HG02884 (cell line): Measurements from ENCODE around the gene PPM1F.
A peak's percentile ranks its signal among the peaks of the same experiment; 100 is the strongest.
"Not testable (repeated sequence)": the region's sequence is repeated elsewhere in the genome, so short reads cannot be mapped to it uniquely, and the experiment has no call there.

Experiments
- ATAC-seq: cut with Tn5 transposase; IDR thresholded peaks from one replicate; pipeline ENCODE4 v1.9.1; 2021; ENCODE audit warnings: mild to moderate bottlenecking, moderate library complexity; ENCODE audit not compliant: unreplicated experiment

PPM1F gene

GRCh38 chr22:21942407-21943343 lies 10.0 kb downstream of the PPM1F start:
- no peak for ATAC-seq

DNA sequence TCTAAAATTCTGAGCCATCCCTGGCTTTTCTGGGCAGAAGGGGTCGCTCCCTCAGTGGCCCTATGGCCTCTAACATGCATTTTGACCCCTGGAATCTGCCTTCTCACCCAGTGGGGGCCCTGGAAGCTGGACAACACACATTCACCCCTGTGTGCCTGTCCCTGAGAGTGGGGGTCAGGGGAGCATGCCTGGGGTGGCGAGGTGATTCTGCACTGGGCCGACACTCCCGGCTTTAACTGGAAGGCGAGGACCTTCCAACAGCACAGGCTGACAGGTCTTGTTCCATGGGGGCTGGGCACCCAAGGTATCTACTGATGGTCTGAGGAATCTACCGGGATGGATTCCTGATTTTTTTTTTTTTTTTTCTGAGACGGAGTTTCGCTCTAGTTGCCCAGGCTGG lies 10.7 kb downstream of the PPM1F start:
- ATAC-seq = no peak

- no peak for ATAC-seq
Observed at GRCh38 chr22:21940521-21940920, 12.1 kb downstream of the PPM1F start.

GRCh38 chr22:21939935-21940334 lies 12.7 kb downstream of the PPM1F start:
- ATAC-seq = not testable (repeated sequence)

GRCh38 chr22:21939461-21939913 lies 13.2 kb downstream of the PPM1F start:
- no peak for ATAC-seq

GRCh38 chr22:21938906-21939305 lies 13.7 kb downstream of the PPM1F start:
- no peak for ATAC-seq

DNA sequence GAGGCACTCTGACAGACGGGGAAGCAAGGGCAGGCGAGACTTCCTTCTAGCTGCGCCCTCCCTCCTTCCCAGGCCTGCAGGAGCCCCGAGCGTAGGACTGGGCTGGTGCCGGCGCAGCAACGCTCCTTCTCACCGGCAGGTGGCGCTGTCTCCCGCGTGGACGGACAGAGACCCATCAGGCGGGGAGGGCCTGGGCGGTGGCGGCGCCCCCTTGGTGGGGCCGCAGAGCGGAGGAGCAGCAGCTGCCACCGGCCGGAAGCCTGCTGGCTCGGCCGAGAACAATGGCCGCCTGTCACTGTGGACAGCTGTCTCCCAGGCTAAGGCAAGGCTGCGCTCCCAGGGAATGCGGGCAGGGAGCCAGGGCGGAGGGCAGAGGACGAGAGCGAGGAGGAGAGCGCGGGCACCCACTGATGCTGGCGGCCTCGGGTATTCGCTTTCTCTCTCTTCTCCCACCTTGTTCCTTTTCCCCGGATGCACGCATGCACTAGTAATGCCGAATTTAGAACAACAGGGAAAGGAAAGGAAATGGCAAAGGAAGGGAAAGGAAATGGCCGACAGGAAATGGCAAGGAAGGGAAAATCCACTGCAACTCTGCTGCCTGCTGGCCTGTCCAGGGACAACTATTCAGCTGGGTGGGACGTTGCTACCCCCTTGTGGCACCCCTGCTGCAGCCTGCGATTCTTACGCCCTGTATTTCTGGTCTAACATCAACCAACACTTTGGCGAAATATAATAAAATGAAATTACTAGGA lies 14.4 kb downstream of the PPM1F start:
- peak; percentile 65 for ATAC-seq

- no peak for ATAC-seq
Observed at GRCh38 chr22:21937821-21938070, 14.9 kb downstream of the PPM1F start.

GRCh38 chr22:21937041-21937820 lies 15.4 kb downstream of the PPM1F start:
- ATAC-seq = no peak

DNA sequence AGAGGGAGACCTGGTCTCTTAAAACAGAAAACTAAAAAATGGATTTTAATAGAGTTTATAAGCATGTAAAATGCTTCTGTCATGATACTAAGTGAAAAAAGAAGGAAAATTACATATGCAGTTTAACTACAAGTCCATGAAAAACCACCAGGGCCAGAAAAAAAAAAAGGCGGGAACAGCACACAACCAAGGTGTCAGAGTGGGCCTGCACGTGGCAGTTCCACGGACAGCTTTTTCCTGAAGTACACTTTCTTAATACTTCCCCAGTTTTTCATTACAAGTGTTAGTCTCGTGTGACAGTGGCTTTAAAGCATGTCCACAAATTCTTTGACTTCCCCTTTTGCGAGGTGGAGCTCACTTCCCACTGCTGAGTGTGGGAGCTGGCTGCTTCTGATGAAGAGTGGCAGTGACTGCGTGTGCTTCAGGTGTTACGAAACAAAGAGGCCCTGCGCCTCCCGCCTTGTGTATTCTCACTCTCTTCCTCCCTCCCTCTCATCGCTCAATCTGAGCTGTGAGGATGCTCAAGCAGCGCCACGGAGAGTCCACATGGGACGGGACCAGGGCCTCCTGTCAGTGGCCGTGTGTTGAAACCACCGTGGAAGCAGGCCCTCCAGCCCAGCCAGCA lies 16.4 kb downstream of the PPM1F start:
- ATAC-seq = no peak

- ATAC-seq = no peak
Observed at GRCh38 chr22:21933910-21934309, 18.7 kb downstream of the PPM1F start.

- no peak for ATAC-seq
Observed at GRCh38 chr22:21933413-21933812, 19.2 kb downstream of the PPM1F start.

GRCh38 chr22:21932347-21932746 lies 20.3 kb downstream of the PPM1F start:
- no peak for ATAC-seq

DNA sequence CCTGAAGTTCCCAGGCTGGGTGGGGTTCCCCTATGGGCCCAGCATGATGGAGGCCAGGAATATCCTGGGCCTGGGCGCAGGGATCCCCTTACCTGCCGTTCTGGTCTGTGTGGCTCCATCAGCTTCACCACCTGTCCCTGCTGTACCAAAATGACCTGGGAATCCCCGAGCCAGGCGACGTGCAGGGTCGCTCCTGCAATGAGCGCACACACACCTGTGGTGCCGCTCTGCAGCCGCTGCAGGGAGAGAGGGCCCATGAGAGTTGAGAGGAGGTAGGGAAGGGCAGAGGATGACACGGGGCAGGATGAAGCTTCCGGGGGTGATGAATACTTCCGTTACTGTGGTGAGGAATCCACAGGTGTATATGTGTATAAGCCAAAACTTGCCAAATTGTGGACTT lies 21.6 kb downstream of the PPM1F start:
- no peak for ATAC-seq

DNA sequence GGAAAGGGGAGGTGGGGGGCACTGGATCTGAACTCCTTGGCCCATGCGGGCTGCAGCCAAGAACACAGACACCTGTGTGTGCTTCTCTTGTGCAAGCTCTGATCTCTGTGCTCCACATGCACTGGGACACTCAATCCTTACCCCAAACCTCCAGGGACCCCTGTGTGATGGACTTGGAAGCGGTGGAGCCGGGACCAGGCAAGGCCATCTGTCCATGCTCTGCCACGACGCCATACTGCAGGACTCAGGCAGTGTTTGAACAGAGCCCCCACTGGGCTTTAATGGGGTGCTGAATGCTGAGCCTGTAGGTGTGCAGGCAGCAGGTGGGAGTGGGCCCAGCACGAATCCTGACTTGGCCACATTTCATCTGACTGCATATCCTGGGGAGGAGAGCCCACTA lies 23.4 kb downstream of the PPM1F start:
- ATAC-seq = no peak

DNA sequence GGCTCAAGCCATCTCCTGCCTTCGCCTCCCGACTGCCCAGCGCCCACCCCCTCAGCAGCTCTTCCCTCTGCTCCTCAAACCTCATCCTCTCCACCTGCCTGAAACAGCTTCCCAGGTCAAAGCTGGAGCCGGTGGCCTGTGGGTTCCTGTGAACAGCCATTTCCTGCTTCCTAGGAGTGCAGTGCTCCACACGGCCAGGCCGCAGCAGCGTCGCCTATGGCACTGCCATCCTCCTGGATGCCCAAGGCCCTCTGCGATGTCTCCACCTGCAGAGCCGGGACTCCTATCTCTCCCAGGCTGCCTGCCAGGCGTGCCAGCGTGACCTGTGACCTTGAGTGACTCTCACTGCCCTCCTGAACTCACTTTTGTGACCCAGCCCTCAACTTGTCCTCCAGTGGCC lies 24.6 kb downstream of the PPM1F start:
- no peak for ATAC-seq

DNA sequence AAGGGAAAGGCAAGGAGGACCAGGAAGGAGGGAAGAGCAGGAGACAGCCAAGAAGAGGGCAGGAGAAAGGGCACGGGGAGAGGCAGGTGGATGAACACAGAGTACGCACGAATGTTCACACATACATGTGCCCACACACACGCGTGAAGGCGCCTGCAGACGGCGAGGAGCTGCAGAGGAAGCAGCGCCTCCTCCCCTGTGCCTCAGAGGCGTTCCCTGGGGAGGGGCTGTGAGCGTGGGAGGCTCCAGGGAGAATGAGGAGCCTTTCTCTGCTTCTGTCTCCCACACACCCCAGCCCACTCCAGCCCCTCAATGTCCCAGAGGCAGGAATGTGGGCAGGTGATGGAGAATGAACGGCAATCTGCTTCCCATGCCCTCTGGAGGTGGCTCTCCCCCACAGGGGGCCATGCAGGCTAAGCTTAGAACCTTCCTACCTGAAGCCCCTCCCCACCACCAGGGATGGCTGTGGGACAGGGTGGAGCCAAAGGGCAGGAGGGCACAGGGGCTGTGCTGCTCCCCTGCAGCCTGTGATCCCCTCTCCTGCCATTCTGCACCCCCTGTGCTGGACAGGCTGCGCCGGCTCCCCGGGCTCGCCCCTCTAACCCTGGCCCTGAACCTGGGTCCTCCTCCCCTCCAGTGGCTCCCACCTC lies 25.3 kb downstream of the PPM1F start:
- ATAC-seq = no peak

DNA sequence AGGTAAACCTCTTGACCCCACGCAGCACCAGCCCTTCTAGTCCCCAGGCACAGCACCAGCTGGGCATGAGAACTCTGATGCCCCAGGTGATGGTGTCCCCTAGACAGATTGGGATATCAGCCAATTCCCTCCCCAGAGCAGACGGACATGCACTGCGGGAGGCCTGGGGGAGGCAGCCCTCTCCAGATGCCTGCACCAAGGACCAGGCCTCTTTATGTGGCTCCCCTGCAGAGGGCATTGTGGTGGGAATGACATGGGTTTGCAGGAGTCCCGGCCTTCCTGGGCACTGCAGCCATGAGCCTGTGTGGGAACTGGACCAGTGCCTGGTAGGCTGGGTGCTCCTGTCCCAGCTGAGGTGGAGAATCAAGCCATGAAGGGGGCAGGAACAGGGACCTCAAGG lies 25.9 kb downstream of the PPM1F start:
- ATAC-seq = no peak

GRCh38 chr22:21923163-21923561 lies 29.5 kb downstream of the PPM1F start:
- ATAC-seq = no peak

- ATAC-seq = no peak
Observed at GRCh38 chr22:21922370-21923162, 30.1 kb downstream of the PPM1F start.
